ENCODE measurements around the gene KIF26A.

KIF26A gene

DNA sequence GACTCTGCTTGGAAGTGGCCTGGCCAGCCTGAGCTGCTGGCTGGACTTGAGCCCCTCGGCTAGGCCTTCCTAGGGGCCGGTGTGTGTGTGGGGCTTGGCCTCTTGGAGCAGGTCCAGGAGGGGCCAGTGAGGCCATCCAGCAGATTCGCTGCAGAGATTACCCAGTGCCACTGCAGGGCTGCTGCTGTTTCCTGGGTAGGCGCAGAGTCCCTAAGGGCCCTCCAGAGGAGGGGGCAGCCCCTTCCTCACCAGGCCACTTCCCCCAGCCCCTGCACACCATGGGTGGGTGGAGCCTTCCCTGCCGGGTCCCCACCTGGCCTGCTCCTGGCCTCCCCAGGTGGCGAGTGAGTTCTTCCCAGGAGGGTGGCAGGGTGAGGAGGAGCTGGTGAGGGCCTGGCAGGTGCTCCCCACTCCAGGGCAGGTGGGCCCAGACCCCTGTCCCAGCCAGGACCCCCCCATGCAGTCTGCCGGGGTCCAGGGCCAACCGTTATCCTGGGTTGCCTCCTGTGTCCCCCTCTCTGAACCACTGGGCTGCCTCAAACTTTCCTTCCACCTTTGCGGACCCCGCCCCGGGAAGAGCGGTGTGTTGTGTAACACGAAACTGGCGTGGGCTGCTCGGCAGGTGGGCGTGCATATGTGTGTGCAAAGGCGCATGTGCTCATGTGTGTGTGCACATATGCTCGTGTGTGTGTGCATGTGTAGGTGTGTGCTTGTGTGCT is 27.7 kb upstream of the KIF26A start:
- peak overlapping the region in 14 of 21 experiments; percentile 23 to 87 (median 64) for H3K27ac ChIP-seq

DNA sequence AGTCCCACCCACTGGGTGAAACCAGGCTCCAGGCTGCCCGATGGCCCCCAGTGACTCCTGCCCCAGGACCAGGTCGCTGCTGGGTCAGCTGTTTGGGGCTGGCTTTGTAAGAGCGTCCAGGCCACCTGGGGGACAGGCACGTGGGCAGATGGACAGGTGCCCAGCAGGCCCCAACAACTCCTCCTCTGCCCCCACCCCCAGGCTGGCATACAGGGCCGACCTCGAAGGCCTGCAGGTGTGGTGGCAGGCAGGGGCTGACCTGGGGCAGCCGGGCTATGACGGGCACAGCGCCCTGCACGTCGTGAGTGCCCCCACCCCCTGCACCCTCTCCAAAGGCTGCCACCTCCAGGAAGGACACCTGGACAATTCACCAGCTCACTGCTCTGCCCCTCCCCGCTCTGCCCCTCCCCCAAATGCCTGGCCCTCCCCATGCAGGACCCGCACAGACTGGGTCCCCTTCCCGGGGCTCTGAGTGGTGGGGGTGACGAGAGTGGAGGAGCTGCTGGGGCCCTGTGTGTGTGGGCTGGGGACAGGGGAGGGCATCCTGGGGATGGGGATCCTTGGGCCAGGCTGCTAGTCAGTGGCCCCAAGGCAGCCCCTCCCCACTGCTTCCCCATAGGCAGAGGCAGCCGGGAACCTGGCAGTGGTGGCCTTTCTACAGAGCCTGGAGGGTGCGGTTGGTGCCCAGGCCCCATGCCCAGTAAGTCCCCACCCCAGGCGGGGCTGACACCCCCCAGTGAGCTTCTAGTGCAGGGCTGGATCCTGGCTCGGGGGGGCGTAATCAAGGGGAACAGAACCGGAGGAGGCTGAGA is 26.9 kb upstream of the KIF26A start:
- H3K27ac ChIP-seq, result peak overlapping the region in 16 of 21 experiments; percentile 6 to 94 (median 78)
- H3K4me3 ChIP-seq, result peak overlapping the region in 4 of 7 experiments; percentile 1 to 35 (median 6)

More for the DNA sequence above, 27.7 kb upstream of the KIF26A start:
- peak overlapping the region in 1 of 7 experiments; percentile 1 for H3K4me3 ChIP-seq

DNA sequence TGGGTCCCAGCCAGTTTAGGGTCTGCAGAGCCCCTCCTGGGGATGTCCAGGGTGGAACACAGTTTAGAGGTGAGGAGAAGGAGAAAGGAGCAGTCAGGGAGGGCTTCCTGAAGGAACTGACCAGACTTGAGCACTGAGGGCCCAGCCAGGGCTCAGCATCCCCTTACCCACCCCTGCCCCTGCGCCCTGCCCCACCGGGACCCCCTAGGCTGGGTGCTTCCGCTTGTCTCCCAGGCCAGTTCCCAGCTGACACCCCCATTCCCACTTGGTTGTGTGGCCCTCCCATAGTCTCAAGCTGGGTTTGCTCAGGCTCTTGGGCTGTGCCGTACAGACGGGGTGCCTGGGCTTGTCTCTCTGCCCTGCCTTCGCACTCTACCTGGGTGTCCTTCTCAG is 26.3 kb upstream of the KIF26A start:
- Histone ChIP-seq H3K27ac (peak overlapping the region in 17 of 21 experiments; percentile 6 to 94 (median 76)), H3K4me3 (peak overlapping the region in 4 of 7 experiments; percentile 1 to 35 (median 6))

DNA sequence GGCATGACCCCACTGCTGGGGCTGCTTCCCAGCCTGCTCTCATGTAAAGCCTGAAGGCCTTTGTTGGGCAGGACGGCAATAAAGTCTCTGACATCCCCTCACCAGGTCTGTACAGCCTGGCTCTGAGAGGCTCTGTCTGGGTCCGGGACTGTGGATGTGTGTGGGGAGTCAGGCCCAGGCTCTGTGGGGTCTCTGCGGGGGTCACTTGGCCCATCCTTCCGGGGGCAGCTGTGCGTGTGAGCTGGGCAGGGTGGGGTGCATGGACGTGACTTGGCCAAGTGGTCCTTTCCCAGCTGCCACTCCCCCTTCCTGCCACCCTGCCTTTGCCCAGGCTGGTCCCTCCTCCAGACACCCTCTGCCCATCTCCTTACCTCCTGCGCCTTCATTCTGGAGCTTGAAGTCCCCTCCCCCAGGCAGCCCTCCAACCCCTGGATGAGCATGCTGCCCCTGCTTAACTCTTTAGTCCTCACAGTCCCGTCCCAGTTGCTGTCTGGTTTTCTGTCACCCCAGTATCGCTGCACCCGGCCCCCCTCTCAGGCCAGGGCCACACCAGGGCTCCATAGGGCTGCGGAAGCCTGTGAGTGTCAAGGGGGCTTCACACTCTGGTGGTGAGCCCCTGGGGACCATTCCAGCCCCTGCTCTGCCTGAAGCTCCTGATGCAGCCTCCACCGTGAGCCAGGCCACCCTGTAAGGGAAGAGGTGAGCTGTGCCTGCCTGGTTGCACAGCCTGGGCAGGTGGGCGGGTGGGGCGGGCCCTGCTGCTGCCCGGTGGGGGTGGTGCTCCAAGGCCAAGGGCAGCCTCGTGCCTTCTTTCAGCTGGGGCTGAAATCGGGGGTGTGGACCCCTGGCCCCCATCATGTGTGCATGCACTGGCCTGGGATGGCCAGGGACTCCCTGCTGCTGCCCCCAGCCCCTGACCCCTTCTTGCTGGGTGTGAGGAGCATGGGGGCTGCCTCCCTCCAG is 25.5 kb upstream of the KIF26A start:
- peak overlapping the region in 4 of 7 experiments; percentile 1 to 35 (median 6) for H3K4me3 ChIP-seq
- peak overlapping the region in 18 of 21 experiments; percentile 23 to 94 (median 76) for H3K27ac ChIP-seq

DNA sequence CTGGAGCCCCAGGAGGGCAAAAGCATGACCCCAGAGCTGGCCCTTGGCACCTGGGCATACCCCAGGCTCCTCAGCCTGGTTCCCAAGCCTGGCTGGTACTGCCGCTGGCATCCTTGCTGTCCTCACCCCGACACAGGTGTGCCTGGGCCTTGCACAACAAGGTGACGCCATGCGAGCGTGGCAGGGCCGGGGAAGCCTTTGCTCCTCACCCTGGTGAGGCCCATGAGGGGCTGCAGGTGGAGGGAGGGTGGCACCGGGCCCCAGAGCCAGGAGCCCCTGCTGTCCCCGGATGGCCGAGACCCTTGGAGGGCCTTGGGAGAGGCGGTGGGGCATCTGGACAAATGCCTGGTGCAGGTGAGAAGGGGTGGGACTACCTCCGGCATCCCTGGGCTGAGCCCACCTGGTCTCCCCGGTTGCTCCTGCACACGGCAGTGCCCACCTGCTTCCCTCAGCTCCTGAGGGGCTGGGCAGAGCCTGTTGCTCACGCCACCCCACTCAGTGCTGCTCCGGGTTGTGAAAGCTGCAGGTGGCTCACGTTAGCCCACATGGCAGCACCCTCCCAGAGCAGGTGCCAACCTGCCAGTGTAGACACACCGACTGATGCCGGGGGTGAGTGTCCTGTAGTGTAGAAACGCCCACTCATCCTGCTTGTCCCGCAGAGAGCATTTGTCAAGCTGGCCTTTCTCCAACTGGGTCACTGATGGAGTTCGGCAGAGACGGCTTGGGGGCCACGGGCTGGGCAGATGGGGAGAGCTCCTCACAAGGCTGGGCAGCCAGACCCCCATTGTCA is 24.6 kb upstream of the KIF26A start:
- Histone ChIP-seq H3K4me3 (peak overlapping the region in 3 of 7 experiments; percentile 1 to 22 (median 1)), H3K27ac (peak overlapping the region in 17 of 21 experiments; percentile 65 to 94 (median 76))

DNA sequence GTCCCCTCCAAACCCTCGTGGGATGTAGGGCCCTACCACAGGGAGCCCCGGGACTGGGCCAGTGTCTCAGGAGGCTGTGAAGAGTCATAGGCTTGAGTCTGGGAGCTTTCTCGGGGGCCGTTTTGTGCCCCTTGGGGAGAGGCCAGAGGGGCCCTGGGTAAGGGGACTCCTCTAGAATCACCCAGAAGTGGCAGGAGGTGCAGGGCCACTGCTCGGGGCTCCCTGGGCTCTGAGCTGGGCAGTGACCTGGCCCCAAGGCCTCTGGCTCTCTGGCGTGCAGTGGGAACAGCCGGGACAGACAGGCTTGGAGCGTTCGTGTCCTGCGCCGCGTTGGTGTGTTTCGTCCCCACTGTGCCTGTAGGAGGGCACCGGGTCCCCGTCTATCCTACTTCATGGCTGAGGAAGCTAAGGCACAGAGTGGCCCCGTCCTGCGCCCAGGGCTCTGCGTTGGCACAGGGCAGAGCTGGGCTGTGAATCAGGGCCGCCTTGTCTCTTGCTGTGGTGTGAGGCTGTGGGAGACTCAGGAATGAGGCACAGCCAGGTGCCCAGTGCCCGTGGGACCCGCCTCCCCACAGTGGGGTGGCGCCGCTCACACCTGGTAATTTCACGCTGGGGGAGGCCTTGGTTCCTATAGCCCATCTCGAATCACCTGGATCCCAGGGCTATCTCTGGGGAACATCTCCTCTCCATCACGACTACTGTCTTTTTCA is 23.8 kb upstream of the KIF26A start:
- H3K27ac ChIP-seq, result peak overlapping the region in 16 of 21 experiments; percentile 56 to 94 (median 78)

DNA sequence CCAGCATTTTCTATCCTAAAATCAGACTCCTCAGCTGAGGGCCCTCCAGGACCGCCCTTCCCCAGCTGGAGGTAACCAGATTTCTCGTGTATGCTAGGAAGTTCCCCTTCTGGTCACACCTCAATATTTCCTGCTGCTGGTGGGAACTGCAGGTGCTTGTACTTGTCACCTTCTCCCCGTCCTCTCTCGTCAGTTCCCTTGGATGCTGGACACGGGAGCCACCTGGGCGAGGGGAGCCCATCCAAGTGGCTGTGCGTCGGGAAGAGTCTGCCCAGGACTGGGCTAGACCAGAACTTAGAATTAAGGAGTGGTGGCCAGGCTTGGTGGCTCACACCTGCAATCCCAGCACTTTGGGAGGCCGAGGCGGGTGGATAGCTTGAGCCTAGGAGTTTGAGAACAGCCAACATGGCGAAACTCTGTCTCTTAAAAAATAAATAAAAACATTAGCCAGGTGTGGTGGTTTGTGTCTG is 23.2 kb upstream of the KIF26A start:
- H3K27ac ChIP-seq, result peak overlapping the region in 10 of 21 experiments; percentile 10 to 94 (median 83)
- no peak overlapping the region for H3K4me3 ChIP-seq

More for the DNA sequence above, 23.8 kb upstream of the KIF26A start:
- H3K4me3 ChIP-seq, result no peak overlapping the region

DNA sequence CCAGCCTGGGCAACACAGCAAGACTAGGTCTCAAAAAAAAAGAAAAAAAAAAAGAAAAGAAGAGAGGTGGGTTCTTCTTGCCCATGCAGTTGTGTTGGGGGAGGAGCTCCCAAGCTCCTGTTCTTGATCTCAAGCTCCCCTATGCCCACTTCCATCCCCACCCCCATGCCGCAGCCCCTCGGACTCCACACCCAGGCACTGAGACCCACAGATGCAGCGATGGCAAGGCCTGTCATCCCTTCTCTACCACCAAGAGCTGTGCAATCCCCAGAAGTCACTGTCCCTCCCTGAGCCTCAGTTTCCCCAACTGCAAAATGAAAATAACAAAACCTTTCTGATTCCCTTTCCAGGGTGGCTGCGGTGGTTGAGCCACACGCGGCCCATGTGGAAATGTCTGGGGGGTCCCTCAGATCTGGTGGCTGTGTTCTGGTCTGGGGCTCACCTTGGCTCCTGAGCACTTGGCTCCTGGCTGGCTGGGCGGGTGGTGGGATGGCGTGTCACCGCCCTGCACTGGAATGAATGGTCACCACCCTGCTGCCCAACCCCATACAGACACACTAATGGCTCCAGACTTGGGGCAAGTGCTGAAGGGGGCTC is 22.6 kb upstream of the KIF26A start:
- H3K27ac ChIP-seq, result peak overlapping the region in 19 of 21 experiments; percentile 62 to 94 (median 88)
- peak overlapping the region in 5 of 7 experiments; percentile 39 to 54 (median 41) for H3K4me3 ChIP-seq

DNA sequence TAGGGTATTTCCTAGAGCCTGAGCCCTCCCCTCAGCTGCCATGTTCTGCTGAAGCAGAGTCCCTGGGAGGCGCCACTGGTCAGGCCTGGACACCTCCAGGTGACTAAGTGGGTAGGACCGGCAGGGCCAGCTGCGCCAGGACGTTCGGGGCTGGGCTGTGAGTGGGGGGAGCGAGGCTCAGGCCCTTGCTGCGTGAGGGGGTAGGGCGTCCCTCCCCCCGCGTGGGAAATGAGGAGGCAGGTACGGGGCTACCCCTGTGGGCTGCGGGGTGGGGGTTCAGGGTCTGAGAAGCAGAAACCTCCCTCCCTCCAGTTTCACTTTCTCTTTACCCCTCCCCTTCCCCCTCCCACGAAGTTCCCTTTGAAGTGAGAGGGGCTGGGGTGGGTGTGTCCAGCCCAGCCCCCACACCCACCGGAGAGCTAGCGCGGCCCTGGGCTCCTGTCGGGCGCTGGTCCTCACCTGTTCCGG is 22.1 kb upstream of the KIF26A start:
- peak overlapping the region; percentile 27 to 54 (median 41) for H3K4me3 ChIP-seq
- peak overlapping the region; percentile 48 to 94 (median 87) for H3K27ac ChIP-seq

DNA sequence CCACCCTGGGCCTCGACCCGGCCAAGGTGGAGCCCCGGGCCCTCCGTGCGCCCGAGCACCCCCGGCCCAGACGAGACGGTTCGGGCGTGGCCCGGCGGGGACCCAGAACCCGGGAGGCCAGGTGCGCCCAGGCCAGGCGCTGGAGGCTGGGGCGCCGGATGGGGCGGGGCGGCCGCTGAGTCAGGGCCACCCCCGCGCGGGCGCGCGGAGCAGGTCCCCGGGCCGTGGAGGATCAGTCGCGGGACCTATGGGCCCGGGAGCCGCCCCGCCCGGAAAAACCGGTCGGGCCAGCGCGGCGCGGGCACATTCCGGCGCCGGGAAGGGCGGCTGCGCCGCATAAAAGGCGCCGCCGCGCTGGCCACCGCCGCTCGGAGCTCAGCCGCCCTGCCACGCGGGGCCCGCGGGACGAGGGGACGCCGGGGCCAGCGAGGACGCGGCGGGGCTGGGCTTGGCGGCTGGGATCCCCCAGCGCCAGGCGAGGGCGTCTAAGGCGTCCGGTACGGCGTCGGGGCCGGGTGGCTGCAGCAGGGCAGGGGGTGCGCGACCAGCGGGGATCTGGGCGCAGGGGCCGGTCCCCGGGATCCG is 21.5 kb upstream of the KIF26A start:
- Histone ChIP-seq H3K4me3 (peak overlapping the region; percentile 27 to 54 (median 41)), H3K27ac (peak overlapping the region; percentile 58 to 94 (median 88))

DNA sequence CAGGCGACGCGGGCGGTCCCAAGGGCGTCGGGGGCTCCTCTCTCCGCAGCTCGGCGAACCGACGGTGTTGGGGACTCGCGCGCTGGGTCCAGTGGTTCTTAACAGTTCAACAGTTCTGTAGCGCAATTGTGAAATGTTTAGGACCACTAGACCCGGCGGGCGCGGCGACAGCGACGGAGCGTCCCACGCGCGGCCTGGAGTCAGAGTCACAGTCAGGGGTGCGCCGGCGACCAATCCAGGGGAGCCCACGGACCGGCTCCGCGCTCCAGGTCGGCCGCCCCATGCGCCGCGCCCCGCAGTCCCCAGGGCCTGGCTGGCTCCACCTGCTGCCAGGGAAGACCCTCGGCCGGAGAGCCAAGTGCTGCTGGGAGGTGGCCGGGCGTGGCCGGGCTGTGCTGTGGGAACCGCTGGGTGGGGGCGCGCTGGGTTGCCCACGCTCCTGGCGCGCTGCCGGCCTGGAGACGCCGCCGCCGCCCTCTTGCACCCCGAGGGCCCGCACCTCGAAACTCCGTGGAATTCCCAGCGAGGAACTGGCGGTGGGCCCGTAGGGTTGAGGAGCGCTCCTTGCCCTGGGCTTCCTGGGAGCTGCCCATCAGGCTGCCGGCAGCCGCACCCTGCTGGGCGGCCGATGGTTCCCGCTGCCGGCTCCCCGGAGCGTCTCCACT is 20.9 kb upstream of the KIF26A start:
- Histone ChIP-seq H3K27ac (peak overlapping the region; percentile 56 to 93 (median 86)), H3K4me3 (peak overlapping the region; percentile 27 to 54 (median 41))

DNA sequence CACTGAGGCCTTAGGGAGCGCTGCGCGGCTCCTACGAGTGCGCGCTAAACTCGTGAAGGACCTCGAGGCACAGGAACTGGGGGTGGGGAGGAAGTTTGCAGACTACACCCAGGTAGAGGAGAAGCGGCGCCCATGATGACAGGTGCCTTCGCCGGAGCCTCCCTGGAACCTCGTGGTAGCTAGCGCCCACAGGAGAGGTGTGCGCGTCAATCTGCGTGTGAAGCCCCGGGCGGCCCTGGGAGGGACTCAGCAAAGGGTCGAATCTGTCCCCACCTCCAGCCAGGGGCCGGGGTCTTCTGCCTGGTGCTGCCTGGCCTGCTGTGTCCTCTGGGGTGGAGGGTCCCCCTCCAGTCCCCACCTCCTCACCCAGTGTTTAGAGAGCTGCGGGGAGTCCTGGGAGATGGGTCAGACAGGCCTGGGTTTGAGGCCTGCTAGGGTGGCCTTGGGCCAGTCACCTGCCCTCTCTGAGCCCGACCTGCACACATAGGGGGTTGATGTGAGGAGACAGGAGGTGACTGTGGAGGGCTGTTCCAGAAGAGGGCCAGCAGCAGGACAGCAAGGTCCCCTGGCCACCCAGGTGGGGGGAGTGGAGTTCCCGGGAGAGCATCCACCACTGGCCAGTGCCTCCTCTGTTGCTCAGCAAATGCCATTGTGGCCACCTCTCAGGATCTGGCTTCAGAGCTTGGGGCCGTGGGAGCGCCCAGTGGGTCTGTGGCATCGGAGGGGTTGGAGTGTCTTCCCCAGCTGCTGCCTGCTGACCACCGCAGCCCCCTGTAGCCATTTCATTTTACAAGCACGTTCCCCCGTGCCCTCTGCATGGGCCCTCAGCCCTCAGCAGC is 20.2 kb upstream of the KIF26A start:
- H3K4me3 ChIP-seq, result peak overlapping the region; percentile 27 to 54 (median 41)
- H3K27ac ChIP-seq, result peak overlapping the region; percentile 56 to 93 (median 86)

DNA sequence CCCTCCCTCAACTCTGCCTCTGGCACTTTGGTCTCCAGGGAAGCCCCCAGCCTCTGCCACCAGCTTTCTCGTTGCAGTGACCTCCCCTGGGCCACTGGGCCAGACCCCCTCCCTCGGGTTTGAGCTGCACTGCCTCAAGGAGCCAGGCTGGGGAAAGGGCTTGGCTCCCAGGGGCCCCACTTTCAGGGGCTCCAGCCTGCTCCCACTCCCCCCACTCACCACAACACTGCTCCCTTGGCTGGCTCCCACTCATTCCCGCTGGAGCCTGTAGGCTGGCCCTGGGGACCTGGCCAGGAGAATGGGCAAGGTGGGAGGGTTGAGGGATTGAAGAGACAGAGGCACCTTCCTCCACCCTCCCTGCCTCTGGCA is 19.3 kb upstream of the KIF26A start:
- peak overlapping the region in 5 of 7 experiments; percentile 27 to 54 (median 49) for H3K4me3 ChIP-seq

DNA sequence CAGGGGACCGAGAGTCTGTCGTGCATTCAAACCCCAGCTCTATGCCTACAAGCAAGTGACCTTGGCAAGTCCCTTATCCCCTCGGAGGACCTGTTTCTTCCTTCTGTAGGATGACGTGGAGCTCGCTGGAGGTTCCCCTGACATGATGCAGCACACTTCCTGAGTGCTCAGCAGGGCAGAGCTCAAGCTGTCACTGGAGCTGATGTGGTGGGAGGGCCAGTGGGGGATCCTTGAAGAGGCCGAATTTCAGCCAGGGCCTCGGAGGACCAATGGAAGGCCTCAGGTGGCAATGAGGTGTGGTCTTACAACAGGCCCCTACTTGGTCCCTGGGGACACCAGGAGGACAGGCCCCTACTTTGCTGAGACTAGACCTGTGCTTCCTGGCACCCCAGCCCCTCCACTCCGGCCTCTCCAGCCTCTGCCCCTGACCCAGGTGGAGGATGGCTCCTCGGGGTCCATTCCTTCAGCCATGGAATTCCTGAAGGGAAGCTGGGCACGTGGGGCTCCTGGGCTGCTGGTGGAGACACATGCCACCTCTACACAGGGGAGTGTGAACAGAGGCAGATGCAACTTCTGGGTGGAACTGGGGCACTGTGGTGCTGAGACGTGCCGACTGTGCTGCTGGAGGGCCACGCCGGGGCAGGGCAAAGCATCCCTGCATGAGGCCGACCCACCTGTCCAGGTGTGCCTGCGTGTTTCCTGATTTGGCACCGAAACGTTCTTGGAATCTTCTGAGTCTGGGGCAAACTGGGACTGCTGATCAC is 18.7 kb upstream of the KIF26A start:
- Histone ChIP-seq H3K27ac (peak overlapping the region in 14 of 21 experiments; percentile 9 to 92 (median 88)), H3K4me3 (peak overlapping the region in 4 of 7 experiments; percentile 27 to 54 (median 51))

More for the DNA sequence above, 19.3 kb upstream of the KIF26A start:
- H3K27ac ChIP-seq, result peak overlapping the region in 17 of 21 experiments; percentile 18 to 92 (median 87)
